Measurements from ENCODE around the gene RPTOR.
A peak's percentile ranks its signal among the peaks of the same experiment; 100 is the strongest.

Gene RPTOR, protein sequence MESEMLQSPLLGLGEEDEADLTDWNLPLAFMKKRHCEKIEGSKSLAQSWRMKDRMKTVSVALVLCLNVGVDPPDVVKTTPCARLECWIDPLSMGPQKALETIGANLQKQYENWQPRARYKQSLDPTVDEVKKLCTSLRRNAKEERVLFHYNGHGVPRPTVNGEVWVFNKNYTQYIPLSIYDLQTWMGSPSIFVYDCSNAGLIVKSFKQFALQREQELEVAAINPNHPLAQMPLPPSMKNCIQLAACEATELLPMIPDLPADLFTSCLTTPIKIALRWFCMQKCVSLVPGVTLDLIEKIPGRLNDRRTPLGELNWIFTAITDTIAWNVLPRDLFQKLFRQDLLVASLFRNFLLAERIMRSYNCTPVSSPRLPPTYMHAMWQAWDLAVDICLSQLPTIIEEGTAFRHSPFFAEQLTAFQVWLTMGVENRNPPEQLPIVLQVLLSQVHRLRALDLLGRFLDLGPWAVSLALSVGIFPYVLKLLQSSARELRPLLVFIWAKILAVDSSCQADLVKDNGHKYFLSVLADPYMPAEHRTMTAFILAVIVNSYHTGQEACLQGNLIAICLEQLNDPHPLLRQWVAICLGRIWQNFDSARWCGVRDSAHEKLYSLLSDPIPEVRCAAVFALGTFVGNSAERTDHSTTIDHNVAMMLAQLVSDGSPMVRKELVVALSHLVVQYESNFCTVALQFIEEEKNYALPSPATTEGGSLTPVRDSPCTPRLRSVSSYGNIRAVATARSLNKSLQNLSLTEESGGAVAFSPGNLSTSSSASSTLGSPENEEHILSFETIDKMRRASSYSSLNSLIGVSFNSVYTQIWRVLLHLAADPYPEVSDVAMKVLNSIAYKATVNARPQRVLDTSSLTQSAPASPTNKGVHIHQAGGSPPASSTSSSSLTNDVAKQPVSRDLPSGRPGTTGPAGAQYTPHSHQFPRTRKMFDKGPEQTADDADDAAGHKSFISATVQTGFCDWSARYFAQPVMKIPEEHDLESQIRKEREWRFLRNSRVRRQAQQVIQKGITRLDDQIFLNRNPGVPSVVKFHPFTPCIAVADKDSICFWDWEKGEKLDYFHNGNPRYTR (N-terminal part only)

DNA sequence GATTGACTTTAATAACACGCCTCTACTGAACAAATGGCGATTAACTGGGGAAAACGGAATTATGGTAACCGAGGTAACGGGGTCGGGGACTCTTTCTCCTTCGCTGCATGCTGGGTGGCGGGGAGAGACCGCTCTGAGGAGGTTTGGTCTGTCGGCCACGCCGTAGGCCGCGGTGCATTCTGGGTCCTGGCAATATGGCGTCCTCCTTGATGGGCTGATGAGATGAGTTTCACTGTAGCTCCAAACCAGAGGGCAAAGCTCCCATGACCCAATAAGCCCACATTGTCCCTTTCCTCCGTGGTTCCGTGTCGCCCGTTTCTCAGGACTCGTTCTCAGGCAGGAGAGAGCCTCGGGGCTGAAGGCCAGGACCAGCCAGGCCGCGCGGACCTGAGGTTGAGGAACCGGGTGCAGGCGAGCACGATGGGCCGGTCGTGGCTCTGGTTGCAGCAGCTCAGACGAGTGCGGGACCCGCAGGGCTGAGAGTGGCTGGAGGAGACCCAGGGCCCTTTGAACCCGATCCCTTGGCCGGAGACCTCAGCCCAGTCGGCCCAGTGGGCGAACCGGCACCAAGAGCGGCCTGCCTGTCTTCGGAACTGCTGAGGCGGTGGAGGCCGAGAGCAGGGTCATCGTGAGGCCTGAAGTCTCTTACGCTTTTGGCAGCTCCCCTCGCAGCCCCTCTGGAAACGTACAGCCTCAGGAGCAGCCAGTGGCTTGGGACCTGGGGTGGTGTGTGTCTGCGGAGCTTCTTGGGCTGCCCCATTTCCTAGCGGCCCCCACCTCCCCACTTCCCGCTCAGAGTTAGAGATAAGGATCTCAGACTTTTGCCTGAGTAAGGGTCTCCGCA is at the start of gene RPTOR:
Gene RPTOR, plus strand, starts transcription at position 184 of the 844 bp plus-strand sequence. CDS start 792 bp downstream, outside the sequence.
- TF ChIP-seq, protein P1, sequence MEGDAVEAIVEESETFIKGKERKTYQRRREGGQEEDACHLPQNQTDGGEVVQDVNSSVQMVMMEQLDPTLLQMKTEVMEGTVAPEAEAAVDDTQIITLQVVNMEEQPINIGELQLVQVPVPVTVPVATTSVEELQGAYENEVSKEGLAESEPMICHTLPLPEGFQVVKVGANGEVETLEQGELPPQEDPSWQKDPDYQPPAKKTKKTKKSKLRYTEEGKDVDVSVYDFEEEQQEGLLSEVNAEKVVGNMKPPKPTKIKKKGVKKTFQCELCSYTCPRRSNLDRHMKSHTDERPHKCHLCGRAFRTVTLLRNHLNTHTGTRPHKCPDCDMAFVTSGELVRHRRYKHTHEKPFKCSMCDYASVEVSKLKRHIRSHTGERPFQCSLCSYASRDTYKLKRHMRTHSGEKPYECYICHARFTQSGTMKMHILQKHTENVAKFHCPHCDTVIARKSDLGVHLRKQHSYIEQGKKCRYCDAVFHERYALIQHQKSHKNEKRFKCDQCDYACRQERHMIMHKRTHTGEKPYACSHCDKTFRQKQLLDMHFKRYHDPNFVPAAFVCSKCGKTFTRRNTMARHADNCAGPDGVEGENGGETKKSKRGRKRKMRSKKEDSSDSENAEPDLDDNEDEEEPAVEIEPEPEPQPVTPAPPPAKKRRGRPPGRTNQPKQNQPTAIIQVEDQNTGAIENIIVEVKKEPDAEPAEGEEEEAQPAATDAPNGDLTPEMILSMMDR (IDR thresholded peaks at IDR 0.05; ENCODE audit: insufficient read depth, low read length, missing control alignments) = no peak
- POLR2A ChIA-PET = interaction anchor here (0.7 to 1.5 kb wide), 4 partner anchors 15 to 93 kb away, joined by 3 to 11 read pairs (median 3); no protein-coding TSS in a partner anchor
- peak; percentile 46 for DNase-seq (ENCODE audit: low read depth, low spot score)
- CTCF ChIA-PET = interaction anchor here (1.3 to 1.5 kb wide), 2 partner anchors 16 to 31 kb away, joined by 3 to 4 read pairs; no protein-coding TSS in a partner anchor
- peak within 1 kb of the TSS; percentile 97 for H3K4me3 ChIP-seq (ENCODE audit: low read depth, low read length)

DNA sequence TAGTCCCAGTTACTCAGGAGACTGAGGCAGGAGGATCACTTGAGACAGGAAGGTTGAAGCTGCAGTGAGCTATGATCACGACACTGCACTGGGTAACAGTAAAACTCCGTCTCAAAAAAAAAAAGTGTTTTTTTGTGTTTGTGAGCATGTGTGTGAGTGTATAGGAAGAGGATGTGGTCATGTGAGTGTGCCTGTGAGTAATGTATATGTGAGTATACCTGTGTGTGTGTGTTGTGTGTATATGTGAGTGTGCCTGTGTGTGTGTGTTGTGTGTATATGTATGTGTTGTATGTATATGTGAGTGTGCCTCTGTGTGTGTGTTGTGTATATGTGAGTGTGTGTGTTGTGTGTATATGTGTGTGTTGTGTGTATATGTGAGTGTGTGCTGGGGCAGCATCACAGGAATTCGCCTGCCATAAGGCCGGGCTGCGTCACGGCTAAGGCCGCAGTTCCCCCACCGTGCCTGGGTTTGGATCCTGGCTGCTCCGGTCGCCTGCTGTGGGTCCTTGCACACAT is 46.9 kb upstream of the RPTOR start:
- POLR2A ChIA-PET = interaction anchor here (0.6 to 0.8 kb wide), 2 partner anchors 20 to 43 kb away, joined by 3 read pairs; no protein-coding TSS in a partner anchor

DNA sequence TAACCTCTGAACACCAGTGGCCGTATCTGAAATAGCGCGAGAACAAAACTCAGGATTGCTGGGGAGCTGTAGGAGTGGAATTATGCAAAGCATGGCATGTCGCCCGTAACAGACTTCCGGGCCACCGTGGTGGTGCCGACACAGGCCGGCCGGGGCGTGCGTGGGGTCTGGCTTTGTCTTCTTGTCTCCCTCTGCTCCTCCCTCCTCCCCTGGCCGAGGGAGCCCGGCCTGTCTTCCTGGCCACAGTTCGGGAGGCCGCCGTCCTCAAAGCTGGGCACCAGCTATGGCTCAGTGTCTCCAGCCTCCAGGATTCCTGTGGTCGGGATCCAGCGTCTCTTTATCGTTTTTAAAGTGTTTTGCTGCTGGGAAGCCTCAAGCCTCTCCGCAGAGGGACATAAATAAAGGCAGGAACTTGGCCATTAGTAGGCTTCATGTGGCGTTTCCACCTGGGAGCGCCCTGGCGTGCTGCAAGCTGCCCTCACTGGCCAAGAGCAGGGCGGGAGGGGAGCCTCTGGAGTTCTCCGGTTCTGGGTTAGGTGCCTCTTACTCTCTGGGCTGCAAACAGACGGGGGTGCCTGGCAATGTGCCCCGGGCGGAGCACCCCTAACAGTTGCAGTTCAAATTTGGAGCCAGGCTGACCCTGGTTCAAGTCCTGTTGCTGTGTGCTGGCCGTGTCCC is 46.3 kb upstream of the RPTOR start:
- POLR2A ChIA-PET = interaction anchor here (0.6 to 0.8 kb wide), 2 partner anchors 20 to 44 kb away, joined by 3 read pairs; no protein-coding TSS in a partner anchor
- CTCF ChIA-PET = interaction anchor here (1.2 kb wide), 1 partner anchor 16 kb away, joined by 5 read pairs; no protein-coding TSS in a partner anchor
- H3K4me3 ChIP-seq (ENCODE audit: low read depth, low read length) = no peak overlapping the region
- DNase-seq (ENCODE audit: low read depth, low spot score) = no peak
- TF ChIP-seq, protein P1 (IDR thresholded peaks at IDR 0.05; ENCODE audit: insufficient read depth, low read length, missing control alignments) = no peak

More for the DNA sequence above, 46.9 kb upstream of the RPTOR start:
- H3K4me3 ChIP-seq (ENCODE audit: low read depth, low read length) = no peak overlapping the region
- CTCF ChIA-PET = interaction anchor here (1.2 kb wide), 1 partner anchor 16 kb away, joined by 5 read pairs; no protein-coding TSS in a partner anchor
- TF ChIP-seq, protein P1 (IDR thresholded peaks at IDR 0.05; ENCODE audit: insufficient read depth, low read length, missing control alignments) = no peak
- no peak for DNase-seq (ENCODE audit: low read depth, low spot score)

DNA sequence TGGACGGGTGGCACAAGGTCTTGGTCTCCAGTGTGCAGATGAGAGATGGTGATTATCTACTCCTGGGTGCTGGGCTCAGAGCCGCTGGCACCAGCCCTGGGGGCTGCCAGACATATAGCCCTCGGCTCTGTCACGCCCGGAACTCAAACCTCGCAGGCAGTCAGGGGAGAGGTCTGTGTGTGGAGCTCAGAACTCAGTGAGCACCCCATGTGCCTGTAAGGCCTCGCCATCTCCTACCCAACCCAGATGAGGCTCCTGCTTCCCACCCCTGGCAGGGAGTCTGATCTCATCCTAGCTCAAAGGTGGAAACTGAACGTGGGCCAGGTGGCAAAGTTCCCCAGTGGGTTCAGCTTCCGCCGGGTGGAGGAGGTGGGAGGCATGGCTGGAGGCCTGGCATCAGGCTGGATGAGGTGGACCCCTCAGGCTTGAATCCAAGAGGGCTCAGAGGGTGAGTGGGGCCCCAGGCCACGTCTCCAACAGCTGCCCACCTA is 45.7 kb upstream of the RPTOR start:
- H3K4me3 ChIP-seq (ENCODE audit: low read depth, low read length) = no peak overlapping the region
- ChIA-PET CTCF (no interaction called here), POLR2A (no interaction called here)
- DNase-seq (ENCODE audit: low read depth, low spot score) = no peak
- TF ChIP-seq, protein P1 (IDR thresholded peaks at IDR 0.05; ENCODE audit: insufficient read depth, low read length, missing control alignments) = no peak

DNA sequence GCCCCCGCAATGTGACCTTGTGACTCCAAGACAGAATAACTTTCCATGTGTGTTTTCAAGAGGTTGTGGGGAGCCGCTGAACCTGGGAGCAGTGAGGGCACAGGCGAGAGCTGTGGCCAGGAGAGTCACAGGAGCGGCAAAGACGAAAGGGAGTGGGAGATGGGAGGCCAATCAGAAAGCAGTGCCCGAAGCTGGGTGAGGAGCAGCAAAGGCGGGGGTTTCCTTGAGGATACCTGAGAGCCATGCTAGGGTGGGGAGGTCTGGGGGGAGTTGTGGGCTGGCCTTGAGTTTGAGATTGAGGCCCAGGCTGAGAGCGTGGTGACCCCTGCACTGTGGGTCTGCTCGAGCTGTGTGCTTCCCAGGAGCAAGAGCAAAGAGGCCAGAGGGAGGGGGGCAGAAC is 45.1 kb upstream of the RPTOR start:
- ChIA-PET CTCF (no interaction called here), POLR2A (no interaction called here)
- TF ChIP-seq, protein P1 (IDR thresholded peaks at IDR 0.05; ENCODE audit: insufficient read depth, low read length, missing control alignments) = no peak
- H3K4me3 ChIP-seq (ENCODE audit: low read depth, low read length) = no peak overlapping the region
- no peak for DNase-seq (ENCODE audit: low read depth, low spot score)
